22Rv1 (cell line): ENCODE data around the gene NEB.

Experiments used
- H3K27ac ChIP-seq: fragments of 450-650 bp; 2 replicates; pipeline ENCODE4 v1.5.1; 2017
- ZFX ChIP-seq: fragments of 450-650 bp; IDR thresholded peaks from 2 replicates; pipeline ENCODE4 v1.6.1; 2017; ENCODE audit warnings: antibody characterized with exemption, borderline replicate concordance
- TF ChIP-seq, protein P1 (sequence below): fragments of 450-650 bp; IDR thresholded peaks from 2 replicates; pipeline ENCODE4 v1.5.1; 2017; ENCODE audit warnings: mild to moderate bottlenecking

The NEB gene

DNA sequence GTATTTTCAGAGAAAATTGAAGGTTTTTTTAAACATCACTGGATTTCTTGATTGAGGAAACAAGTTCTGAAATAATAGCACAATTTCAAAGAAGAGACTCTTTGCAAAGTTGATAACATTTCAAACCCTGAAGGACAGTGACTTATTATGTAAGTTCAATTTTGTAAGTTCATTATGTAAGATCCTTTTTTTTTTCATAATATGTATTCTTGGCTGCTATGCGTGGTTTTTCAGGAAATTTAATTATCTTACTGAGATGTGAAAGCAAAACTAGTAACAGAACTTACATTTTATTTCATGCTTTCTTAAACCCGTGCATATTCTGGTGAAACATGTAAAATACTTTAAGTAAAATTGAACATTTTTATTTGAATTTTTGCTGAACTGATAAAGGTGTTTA is 259.2 kb downstream of the NEB start:
- H3K27ac ChIP-seq, result no peak overlapping the region
- TF ChIP-seq ZFX, result no peak
- TF ChIP-seq, protein P1, sequence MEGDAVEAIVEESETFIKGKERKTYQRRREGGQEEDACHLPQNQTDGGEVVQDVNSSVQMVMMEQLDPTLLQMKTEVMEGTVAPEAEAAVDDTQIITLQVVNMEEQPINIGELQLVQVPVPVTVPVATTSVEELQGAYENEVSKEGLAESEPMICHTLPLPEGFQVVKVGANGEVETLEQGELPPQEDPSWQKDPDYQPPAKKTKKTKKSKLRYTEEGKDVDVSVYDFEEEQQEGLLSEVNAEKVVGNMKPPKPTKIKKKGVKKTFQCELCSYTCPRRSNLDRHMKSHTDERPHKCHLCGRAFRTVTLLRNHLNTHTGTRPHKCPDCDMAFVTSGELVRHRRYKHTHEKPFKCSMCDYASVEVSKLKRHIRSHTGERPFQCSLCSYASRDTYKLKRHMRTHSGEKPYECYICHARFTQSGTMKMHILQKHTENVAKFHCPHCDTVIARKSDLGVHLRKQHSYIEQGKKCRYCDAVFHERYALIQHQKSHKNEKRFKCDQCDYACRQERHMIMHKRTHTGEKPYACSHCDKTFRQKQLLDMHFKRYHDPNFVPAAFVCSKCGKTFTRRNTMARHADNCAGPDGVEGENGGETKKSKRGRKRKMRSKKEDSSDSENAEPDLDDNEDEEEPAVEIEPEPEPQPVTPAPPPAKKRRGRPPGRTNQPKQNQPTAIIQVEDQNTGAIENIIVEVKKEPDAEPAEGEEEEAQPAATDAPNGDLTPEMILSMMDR, result no peak

- TF ChIP-seq, protein P1, result no peak
- TF ChIP-seq ZFX, result no peak
- H3K27ac ChIP-seq, result no peak overlapping the region
Observed at GRCh38 chr2:151472966-151473365, 261.3 kb downstream of the NEB start.

- no peak for TF ChIP-seq ZFX
- TF ChIP-seq, protein P1, result no peak
Observed at GRCh38 chr2:151470556-151470955, 263.7 kb downstream of the NEB start.

GRCh38 chr2:151465771-151466170 is 268.5 kb downstream of the NEB start:
- no peak overlapping the region for H3K27ac ChIP-seq

More at GRCh38 chr2:151470556-151470955, 263.7 kb downstream of the NEB start:
- H3K27ac ChIP-seq, result no peak overlapping the region

DNA sequence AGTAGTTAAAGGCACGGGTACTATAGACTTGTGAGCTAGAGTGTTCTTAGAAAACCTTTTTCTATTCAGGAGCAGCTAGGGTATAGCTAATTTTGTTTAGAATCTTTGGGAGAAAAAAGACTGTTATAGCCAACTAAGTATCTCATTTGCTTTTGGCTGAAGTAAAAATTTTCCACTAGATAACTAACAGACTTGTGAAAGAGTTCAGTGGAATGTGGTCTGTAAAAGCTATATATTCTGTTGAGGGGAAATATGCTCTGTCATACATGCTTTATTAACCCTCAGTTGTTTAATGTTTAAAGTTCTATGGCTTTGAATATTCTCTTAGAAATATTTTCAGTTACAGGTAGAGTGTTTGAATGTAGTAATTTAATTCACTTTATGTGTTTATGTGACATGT is 274.9 kb downstream of the NEB start:
- TF ChIP-seq, protein P1, result no peak
- no peak for TF ChIP-seq ZFX
- no peak overlapping the region for H3K27ac ChIP-seq

More at GRCh38 chr2:151465771-151466170, 268.5 kb downstream of the NEB start:
- TF ChIP-seq ZFX, result no peak
- TF ChIP-seq, protein P1, result no peak

GRCh38 chr2:151439127-151439526 is 295.1 kb downstream of the NEB start:
- TF ChIP-seq, protein P1, result no peak
- TF ChIP-seq ZFX, result no peak
- no peak overlapping the region for H3K27ac ChIP-seq

- H3K27ac ChIP-seq, result no peak overlapping the region
- TF ChIP-seq, protein P1, result no peak
- no peak for TF ChIP-seq ZFX
Observed at GRCh38 chr2:151438506-151438905, 295.8 kb downstream of the NEB start.
